GM18505 (cell line): ENCODE results near the gene CHRM1.
A peak's percentile ranks its signal among the peaks of the same experiment; 100 is the strongest.
"Not testable (repeated sequence)": the region's sequence is repeated elsewhere in the genome, so short reads cannot be mapped to it uniquely, and the experiment has no call there.

Source experiments
- ATAC-seq: cut with Tn5 transposase; IDR thresholded peaks from one replicate; pipeline ENCODE4 v1.9.1; 2021; ENCODE audit not compliant: unreplicated experiment
- POLR2A ChIP-seq: IDR thresholded peaks from 4 replicates; pipeline ENCODE4 v1.6.1; 2011; ENCODE audit warnings: borderline replicate concordance; ENCODE audit not compliant: insufficient read depth, insufficient read length; ENCODE audit errors: extremely low read depth

Gene CHRM1

GRCh38 chr11:62882431-62882749, 38.8 kb downstream of the CHRM1 start:
- ATAC-seq, result no peak
- no peak for TF ChIP-seq POLR2A

GRCh38 chr11:62881579-62882430, 39.4 kb downstream of the CHRM1 start:
- peak; percentile 54 for TF ChIP-seq POLR2A
- peak; percentile 36 for ATAC-seq

GRCh38 chr11:62880803-62881578, 40.2 kb downstream of the CHRM1 start, which contains the start of gene SLC3A2:
SLC3A2 (plus strand) TSS chr11:62880896; CDS start chr11:62881024, 128 bp downstream.
- peak; percentile 67 for ATAC-seq

GRCh38 chr11:62880231-62880802, 40.8 kb downstream of the CHRM1 start:
- TF ChIP-seq POLR2A, result no peak
- ATAC-seq, result peak; percentile 9

More at GRCh38 chr11:62880803-62881578, 40.2 kb downstream of the CHRM1 start, which contains the start of gene SLC3A2:
- TF ChIP-seq POLR2A, result peak; percentile 98

- no peak for ATAC-seq
- no peak for TF ChIP-seq POLR2A
Measured at GRCh38 chr11:62879235-62879978, 41.8 kb downstream of the CHRM1 start.

GRCh38 chr11:62876712-62877111, 44.5 kb downstream of the CHRM1 start:
- TF ChIP-seq POLR2A, result no peak
- no peak for ATAC-seq

- ATAC-seq, result no peak
- no peak for TF ChIP-seq POLR2A
Measured at GRCh38 chr11:62875698-62876478, 45.3 kb downstream of the CHRM1 start.

- no peak for ATAC-seq
- TF ChIP-seq POLR2A, result no peak
Measured at GRCh38 chr11:62874851-62875250, 46.3 kb downstream of the CHRM1 start.

- TF ChIP-seq POLR2A, result no peak
- ATAC-seq, result no peak
Measured at GRCh38 chr11:62865635-62866034, 55.5 kb downstream of the CHRM1 start.

GRCh38 chr11:62863687-62864335, 57.4 kb downstream of the CHRM1 start:
- no peak for ATAC-seq
- no peak for TF ChIP-seq POLR2A

- not testable (repeated sequence) for ATAC-seq
Measured at GRCh38 chr11:62861564-62862192, 59.5 kb downstream of the CHRM1 start.

GRCh38 chr11:62860835-62861563, 60.2 kb downstream of the CHRM1 start:
- TF ChIP-seq POLR2A, result no peak
- no peak for ATAC-seq

GRCh38 chr11:62859281-62859703, 61.9 kb downstream of the CHRM1 start:
- not testable (repeated sequence) for ATAC-seq
